Breast epithelium (tissue), 3 donors: ENCODE data around the gene PRR9.
"Not testable (repeated sequence)": the region's sequence is repeated elsewhere in the genome, so short reads cannot be mapped to it uniquely, and the experiment has no call there.

ENCODE experiments used
- POLR2A ChIP-seq: fragments of 450-650 bp; IDR thresholded peaks from one replicate; pipeline ENCODE4 v1.6.1; 2016; ENCODE audit warnings: antibody characterized with exemption, mild to moderate bottlenecking, moderate library complexity
- TF ChIP-seq, protein P1 (sequence below), 3 donors: fragments of 450-650 bp; IDR thresholded peaks; one replicate each; pipeline ENCODE4 v1.5.1; 2016 to 2017; ENCODE audit warnings: antibody characterized with exemption in 3 of 3, mild to moderate bottlenecking in 3 of 3, moderate library complexity in 3 of 3

DNA sequence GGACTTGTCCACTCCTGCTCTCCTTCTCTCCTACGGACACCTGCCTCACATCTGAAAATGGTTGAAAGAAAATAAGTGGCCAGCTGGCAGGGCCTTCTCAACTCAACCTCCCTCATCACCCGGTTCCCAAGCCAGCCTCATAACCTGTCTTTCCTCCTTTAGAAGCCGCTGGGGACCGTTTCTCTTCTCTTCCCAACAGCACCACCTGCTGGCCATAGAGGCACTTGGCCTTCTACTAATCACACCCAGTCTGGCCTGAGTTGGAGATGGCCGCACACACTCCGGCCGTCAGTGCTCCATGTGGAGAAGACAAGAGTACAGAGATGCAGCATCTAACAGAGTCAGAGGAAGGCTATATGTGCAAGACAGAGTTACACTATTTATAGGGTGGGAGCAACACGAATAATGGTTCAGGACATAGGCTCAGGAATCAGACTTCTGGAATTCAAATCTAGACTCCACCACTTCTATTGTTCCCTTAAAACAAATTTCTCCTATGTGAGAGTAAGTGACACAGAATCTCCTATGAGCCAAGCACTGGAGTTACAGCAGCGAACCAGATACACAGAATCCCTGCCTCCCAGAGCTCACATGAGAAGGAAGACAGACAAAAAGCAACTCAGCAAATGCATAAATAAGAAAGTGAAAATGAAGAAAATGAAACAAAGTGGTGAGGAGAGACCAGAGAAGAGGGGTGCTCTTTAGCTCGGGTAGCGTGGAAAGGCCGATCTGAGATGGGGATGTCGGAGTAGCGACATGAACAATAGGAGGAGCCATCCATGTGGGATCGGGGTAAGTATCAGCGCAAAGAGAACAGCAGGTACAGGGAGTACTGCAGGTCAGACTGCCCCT is 5.9 kb downstream of the PRR9 start:
- TF ChIP-seq, protein P1, sequence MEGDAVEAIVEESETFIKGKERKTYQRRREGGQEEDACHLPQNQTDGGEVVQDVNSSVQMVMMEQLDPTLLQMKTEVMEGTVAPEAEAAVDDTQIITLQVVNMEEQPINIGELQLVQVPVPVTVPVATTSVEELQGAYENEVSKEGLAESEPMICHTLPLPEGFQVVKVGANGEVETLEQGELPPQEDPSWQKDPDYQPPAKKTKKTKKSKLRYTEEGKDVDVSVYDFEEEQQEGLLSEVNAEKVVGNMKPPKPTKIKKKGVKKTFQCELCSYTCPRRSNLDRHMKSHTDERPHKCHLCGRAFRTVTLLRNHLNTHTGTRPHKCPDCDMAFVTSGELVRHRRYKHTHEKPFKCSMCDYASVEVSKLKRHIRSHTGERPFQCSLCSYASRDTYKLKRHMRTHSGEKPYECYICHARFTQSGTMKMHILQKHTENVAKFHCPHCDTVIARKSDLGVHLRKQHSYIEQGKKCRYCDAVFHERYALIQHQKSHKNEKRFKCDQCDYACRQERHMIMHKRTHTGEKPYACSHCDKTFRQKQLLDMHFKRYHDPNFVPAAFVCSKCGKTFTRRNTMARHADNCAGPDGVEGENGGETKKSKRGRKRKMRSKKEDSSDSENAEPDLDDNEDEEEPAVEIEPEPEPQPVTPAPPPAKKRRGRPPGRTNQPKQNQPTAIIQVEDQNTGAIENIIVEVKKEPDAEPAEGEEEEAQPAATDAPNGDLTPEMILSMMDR (IDR thresholded peaks at IDR 0.05), result peak in 2 of 3 donors; percentile 51 to 56
- not testable (repeated sequence) for TF ChIP-seq POLR2A
